Gastroesophageal sphincter (tissue), 4 donors: Measurements from ENCODE around the gene SHANK1. TPM values are rescaled to one million over a fixed set of nuclear protein-coding genes. Genes with fewer than 3 reads are reported as not detected.

Experiments
- ATAC-seq: fragments of 150-250 bp; one replicate; pipeline ENCODE4 v1.9.1; 2016; ENCODE audit warnings: mild to moderate bottlenecking, moderate library complexity
- H3K27ac ChIP-seq, 4 donors: fragments of 200-600 bp; sonication (generic) in 3 of 4; 1 replicate in 3 of 4; 2 replicates in 1 of 4; pipeline ENCODE4 v1.5.1; 2016 to 2019
- H3K27me3 ChIP-seq: fragments of 200-600 bp; sonication (generic); one replicate; pipeline ENCODE4 v1.5.1; 2019
- H3K36me3 ChIP-seq, 2 donors: fragments of 200-600 bp; sonication (generic); one replicate each; pipeline ENCODE4 v1.5.1; 2019; ENCODE audit warnings: control low read depth in 1 of 2
- H3K4me1 ChIP-seq, 3 donors: fragments of 200-600 bp; sonication (generic); 1 replicate in 2 of 3; 2 replicates in 1 of 3; pipeline ENCODE4 v1.5.1; 2016 to 2019; ENCODE audit warnings: control low read depth in 2 of 3
- H3K4me3 ChIP-seq, 2 donors: fragments of 200-600 bp; sonication (generic); one replicate each; pipeline ENCODE4 v1.5.1; 2019; ENCODE audit warnings: mild to moderate bottlenecking in 1 of 2, moderate library complexity in 1 of 2
- H3K9me3 ChIP-seq, 3 donors: fragments of 200-600 bp; sonication (generic); one replicate each; pipeline ENCODE4 v1.5.1; 2017 to 2019; ENCODE audit warnings: control low read depth in 2 of 3
- EP300 ChIP-seq: sonication (generic); formaldehyde crosslinking; IDR thresholded peaks from one replicate; pipeline ENCODE4 v1.6.1; 2017; ENCODE audit warnings: antibody characterized with exemption, mild to moderate bottlenecking
- POLR2A ChIP-seq, 2 donors: fragments of 450-650 bp; IDR thresholded peaks; one replicate each; pipeline ENCODE4 v1.6.1; 2017; ENCODE audit warnings: antibody characterized with exemption in 2 of 2, mild to moderate bottlenecking in 2 of 2, moderate library complexity in 1 of 2
- POLR2AphosphoS5 ChIP-seq: sonication (generic); formaldehyde crosslinking; IDR thresholded peaks from one replicate; pipeline ENCODE4 v1.6.1; 2017; ENCODE audit warnings: antibody characterized with exemption
- WGBS, 2 donors: methylation state at CpG; one replicate each; pipeline ENCODE4 v1.1.5; 2018; ENCODE audit warnings: low coverage in 1 of 2; 5-methylcytosine and 5-hydroxymethylcytosine counted together
- total RNA-seq, 4 donors: library from RNA; depleted of rRNA; stranded (reverse); fragments of >200 nt; gene quantifications; one replicate each; pipeline ENCODE4 v1.1.0, GENCODE V29; 2016
- TF ChIP-seq, protein P1 (sequence below), 4 experiments: fragments of 200-600 bp in 2 of 4; fragments of 450-650 bp in 2 of 4; sonication (generic) in 1 of 4; IDR thresholded peaks; one replicate each; pipeline ENCODE4 v1.5.1; 2017 to 2019; ENCODE audit warnings: antibody characterized with exemption in 4 of 4, mild to moderate bottlenecking in 2 of 4, moderate library complexity in 2 of 4

Gene SHANK1
- total RNA-seq, 4 donors from 2014 or later: 0.15 to 0.40 (median 0.31) TPM; not detected in 1

- no peaks in the 10 kb centered on the region for H3K36me3 ChIP-seq
- TF ChIP-seq EP300: no peak
- TF ChIP-seq POLR2A (IDR thresholded peaks at IDR 0.05): no peak
- no peak for TF ChIP-seq POLR2AphosphoS5
- TF ChIP-seq, protein P1, sequence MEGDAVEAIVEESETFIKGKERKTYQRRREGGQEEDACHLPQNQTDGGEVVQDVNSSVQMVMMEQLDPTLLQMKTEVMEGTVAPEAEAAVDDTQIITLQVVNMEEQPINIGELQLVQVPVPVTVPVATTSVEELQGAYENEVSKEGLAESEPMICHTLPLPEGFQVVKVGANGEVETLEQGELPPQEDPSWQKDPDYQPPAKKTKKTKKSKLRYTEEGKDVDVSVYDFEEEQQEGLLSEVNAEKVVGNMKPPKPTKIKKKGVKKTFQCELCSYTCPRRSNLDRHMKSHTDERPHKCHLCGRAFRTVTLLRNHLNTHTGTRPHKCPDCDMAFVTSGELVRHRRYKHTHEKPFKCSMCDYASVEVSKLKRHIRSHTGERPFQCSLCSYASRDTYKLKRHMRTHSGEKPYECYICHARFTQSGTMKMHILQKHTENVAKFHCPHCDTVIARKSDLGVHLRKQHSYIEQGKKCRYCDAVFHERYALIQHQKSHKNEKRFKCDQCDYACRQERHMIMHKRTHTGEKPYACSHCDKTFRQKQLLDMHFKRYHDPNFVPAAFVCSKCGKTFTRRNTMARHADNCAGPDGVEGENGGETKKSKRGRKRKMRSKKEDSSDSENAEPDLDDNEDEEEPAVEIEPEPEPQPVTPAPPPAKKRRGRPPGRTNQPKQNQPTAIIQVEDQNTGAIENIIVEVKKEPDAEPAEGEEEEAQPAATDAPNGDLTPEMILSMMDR (IDR thresholded peaks at IDR 0.05): no peak
- no peak for ATAC-seq
- peak overlapping the region in 1 of 2 donors; percentile 47 for H3K4me3 ChIP-seq
- WGBS, 2 donors: 1% methylated on average over 10 of the region's 74 CpGs; no CpG with 5 or more reads in 1 of the 2 donors
- peaks cover 98% of the 10 kb centered on the region for H3K27me3 ChIP-seq
- H3K9me3 ChIP-seq: no peaks in the 10 kb centered on the region
- peaks cover 0 to 25% (median 13%) of the 10 kb centered on the region in 3 donors for H3K4me1 ChIP-seq
- H3K27ac ChIP-seq: no peak overlapping the region
These were observed 1.1 kb downstream of the SHANK1 start for GRCh38 chr19:50718255-50719118.

- no CpG with 5 or more reads among the region's 13 CpGs for WGBS, 2 donors
- Histone ChIP-seq H3K27ac (no peak overlapping the region), H3K4me3 (peak overlapping the region in 1 of 2 donors; percentile 47), H3K36me3 (no peaks in the 10 kb centered on the region), H3K9me3 (no peaks in the 10 kb centered on the region), H3K27me3 (peaks cover 98% of the 10 kb centered on the region), H3K4me1 (peaks cover 0 to 22% (median 13%) of the 10 kb centered on the region in 3 donors)
- ATAC-seq: no peak
- no peak for TF ChIP-seq EP300
- TF ChIP-seq, protein P1 (IDR thresholded peaks at IDR 0.05): no peak
- TF ChIP-seq POLR2A (IDR thresholded peaks at IDR 0.05): no peak
- TF ChIP-seq POLR2AphosphoS5: no peak
These were observed 1.7 kb downstream of the SHANK1 start for GRCh38 chr19:50717891-50718254.

GRCh38 chr19:50717026-50717723 lies 2.4 kb downstream of the SHANK1 start:
- Histone ChIP-seq H3K4me1 (peaks cover 0 to 22% (median 13%) of the 10 kb centered on the region in 3 donors), H3K4me3 (no peak overlapping the region), H3K27me3 (peaks cover 98% of the 10 kb centered on the region), H3K36me3 (no peaks in the 10 kb centered on the region), H3K9me3 (no peaks in the 10 kb centered on the region), H3K27ac (no peak overlapping the region)
- no peak for ATAC-seq
- TF ChIP-seq POLR2A (IDR thresholded peaks at IDR 0.05) (no peak), POLR2AphosphoS5 (no peak), EP300 (no peak)
- TF ChIP-seq, protein P1 (IDR thresholded peaks at IDR 0.05): no peak
- 62 to 64% methylated on average over 4 to 5 of the region's 23 CpGs for WGBS, 2 donors

- Histone ChIP-seq H3K36me3 (no peaks in the 10 kb centered on the region), H3K4me1 (peaks cover 0 to 22% (median 13%) of the 10 kb centered on the region in 3 donors), H3K27ac (no peak overlapping the region), H3K9me3 (no peaks in the 10 kb centered on the region), H3K27me3 (peaks cover 98% of the 10 kb centered on the region), H3K4me3 (no peak overlapping the region)
- TF ChIP-seq POLR2A (IDR thresholded peaks at IDR 0.05) (no peak), EP300 (no peak), POLR2AphosphoS5 (no peak)
- TF ChIP-seq, protein P1 (IDR thresholded peaks at IDR 0.05): no peak
- WGBS, 2 donors: 100% methylated on average over 1 of the region's 39 CpGs; no CpG with 5 or more reads in 1 of the 2 donors
- no peak for ATAC-seq
These were observed 3.2 kb downstream of the SHANK1 start for GRCh38 chr19:50716178-50717025.
